Activated CD4-positive, alpha-beta T cell treated with anti-CD3 and anti-CD28 coated beads, Interleukin-2, amount 10 ng/mL, durations not matched to agents 24 days and 14 days (primary cell): ENCODE data around the gene MRPL34. TPM values are rescaled to one million over a fixed set of nuclear protein-coding genes. Genes with fewer than 3 reads are reported as not detected.

Experiments used
- DNase-seq: peaks from one replicate; pipeline ENCODE4 v3.0.0; 2022
- H3K27ac Mint-ChIP-seq: one replicate; pipeline ENCODE4 v1.8.0; 2022; ENCODE audit warnings: mild to moderate bottlenecking, mixed read lengths
- H3K27me3 Mint-ChIP-seq: one replicate; pipeline ENCODE4 v1.8.0; 2022; ENCODE audit warnings: mixed read lengths
- H3K36me3 Mint-ChIP-seq: one replicate; pipeline ENCODE4 v1.8.0; 2022; ENCODE audit warnings: low read depth, mild to moderate bottlenecking, mixed read lengths
- H3K4me1 Mint-ChIP-seq: one replicate; pipeline ENCODE4 v1.8.0; 2021; ENCODE audit warnings: mixed read lengths
- H3K4me3 Mint-ChIP-seq: one replicate; pipeline ENCODE4 v1.8.0; 2022; ENCODE audit warnings: mild to moderate bottlenecking, moderate library complexity, mixed read lengths
- H3K9me3 Mint-ChIP-seq: one replicate; pipeline ENCODE4 v1.8.0; 2021; ENCODE audit warnings: mixed read lengths
- intact Hi-C: fragments of 100-400 bp; cut with micrococcal nuclease; formaldehyde crosslinking; loops from one replicate; pipeline ENCODE4 v1.15.1; 2023
- total RNA-seq: library from RNA; stranded (reverse); gene quantifications from 2 replicates; pipeline ENCODE4 v1.2.3, GENCODE V29; 2022

Gene MRPL34
- total RNA-seq, 1 donor from 2014 or later, result 103 TPM

GRCh38 chr19:17324357-17325114 is 18.9 kb downstream of the MRPL34 start:
- intact Hi-C loops, result no loop called here
- no peak overlapping the region for H3K27ac Mint-ChIP-seq
- peaks cover 15% of the 10 kb centered on the region for H3K36me3 Mint-ChIP-seq
- H3K4me1 Mint-ChIP-seq, result no peaks in the 10 kb centered on the region
- no peak for DNase-seq
- H3K9me3 Mint-ChIP-seq, result no peaks in the 10 kb centered on the region
- H3K27me3 Mint-ChIP-seq, result no peaks in the 10 kb centered on the region
- no peak overlapping the region for H3K4me3 Mint-ChIP-seq

- DNase-seq, result no peak
- no peaks in the 10 kb centered on the region for H3K9me3 Mint-ChIP-seq
- H3K27me3 Mint-ChIP-seq, result peaks cover 5% of the 10 kb centered on the region
- intact Hi-C loops, result no loop called here
- no peak overlapping the region for H3K4me3 Mint-ChIP-seq
- H3K27ac Mint-ChIP-seq, result no peak overlapping the region
- peaks cover 3% of the 10 kb centered on the region for H3K4me1 Mint-ChIP-seq
- peaks cover 13% of the 10 kb centered on the region for H3K36me3 Mint-ChIP-seq
Observed at GRCh38 chr19:17325133-17325532, 19.5 kb downstream of the MRPL34 start.

GRCh38 chr19:17325881-17326594 is 20.4 kb downstream of the MRPL34 start:
- H3K9me3 Mint-ChIP-seq, result no peaks in the 10 kb centered on the region
- peaks cover 3% of the 10 kb centered on the region for H3K4me1 Mint-ChIP-seq

GRCh38 chr19:17326595-17326966 is 20.9 kb downstream of the MRPL34 start:
- Mint-ChIP-seq H3K27ac (no peak overlapping the region), H3K9me3 (no peaks in the 10 kb centered on the region), H3K27me3 (peaks cover 9% of the 10 kb centered on the region), H3K4me1 (peaks cover 3% of the 10 kb centered on the region), H3K4me3 (no peak overlapping the region), H3K36me3 (peaks cover 10% of the 10 kb centered on the region)
- intact Hi-C loops, result no loop called here
- DNase-seq, result no peak

More at GRCh38 chr19:17325881-17326594, 20.4 kb downstream of the MRPL34 start:
- Mint-ChIP-seq H3K4me3 (no peak overlapping the region), H3K36me3 (peaks cover 10% of the 10 kb centered on the region), H3K27me3 (peaks cover 9% of the 10 kb centered on the region), H3K27ac (no peak overlapping the region)
- no peak for DNase-seq
- intact Hi-C loops, result no loop called here

GRCh38 chr19:17327068-17327653 is 21.5 kb downstream of the MRPL34 start:
- Mint-ChIP-seq H3K36me3 (peaks cover 9% of the 10 kb centered on the region), H3K9me3 (no peaks in the 10 kb centered on the region), H3K27me3 (peaks cover 9% of the 10 kb centered on the region), H3K4me3 (no peak overlapping the region), H3K4me1 (peaks cover 3% of the 10 kb centered on the region), H3K27ac (no peak overlapping the region)
- intact Hi-C loops, result no loop called here
- no peak for DNase-seq

GRCh38 chr19:17327654-17328516 is 22.2 kb downstream of the MRPL34 start:
- Mint-ChIP-seq H3K9me3 (no peaks in the 10 kb centered on the region), H3K4me3 (peak overlapping the region; percentile 71), H3K27me3 (peaks cover 9% of the 10 kb centered on the region), H3K27ac (peak overlapping the region; percentile 51), H3K4me1 (peaks cover 7% of the 10 kb centered on the region), H3K36me3 (peaks cover 8% of the 10 kb centered on the region)
- intact Hi-C loops, result no loop called here
- peak; percentile 79 for DNase-seq

- peak overlapping the region; percentile 63 for H3K4me3 Mint-ChIP-seq
- intact Hi-C loops, result no loop called here
- peak overlapping the region; percentile 51 for H3K27ac Mint-ChIP-seq
- peaks cover 12% of the 10 kb centered on the region for H3K4me1 Mint-ChIP-seq
- peaks cover 9% of the 10 kb centered on the region for H3K27me3 Mint-ChIP-seq
- DNase-seq, result peak; percentile 76
- H3K36me3 Mint-ChIP-seq, result peaks cover 8% of the 10 kb centered on the region
- H3K9me3 Mint-ChIP-seq, result no peaks in the 10 kb centered on the region
Observed at GRCh38 chr19:17328517-17329365, 23.1 kb downstream of the MRPL34 start.

GRCh38 chr19:17329366-17330261 is 23.9 kb downstream of the MRPL34 start:
- no peak overlapping the region for H3K27ac Mint-ChIP-seq
- H3K27me3 Mint-ChIP-seq, result peaks cover 9% of the 10 kb centered on the region
- no peaks in the 10 kb centered on the region for H3K9me3 Mint-ChIP-seq
- intact Hi-C loops, result no loop called here
- peak overlapping the region; percentile 55 for H3K4me3 Mint-ChIP-seq
- H3K36me3 Mint-ChIP-seq, result peaks cover 10% of the 10 kb centered on the region
- no peak for DNase-seq
- H3K4me1 Mint-ChIP-seq, result peaks cover 15% of the 10 kb centered on the region

GRCh38 chr19:17330262-17331044 is 24.8 kb downstream of the MRPL34 start:
- Mint-ChIP-seq H3K4me3 (peak overlapping the region; percentile 28), H3K36me3 (peaks cover 10% of the 10 kb centered on the region), H3K27me3 (peaks cover 9% of the 10 kb centered on the region), H3K9me3 (no peaks in the 10 kb centered on the region), H3K4me1 (peaks cover 20% of the 10 kb centered on the region), H3K27ac (no peak overlapping the region)
- DNase-seq, result peak; percentile 56
- intact Hi-C loops, result no loop called here

- no peak overlapping the region for H3K4me3 Mint-ChIP-seq
- peaks cover 20% of the 10 kb centered on the region for H3K4me1 Mint-ChIP-seq
- no peak overlapping the region for H3K27ac Mint-ChIP-seq
- DNase-seq, result peak; percentile 58
- intact Hi-C loops, result no loop called here
- H3K27me3 Mint-ChIP-seq, result peaks cover 9% of the 10 kb centered on the region
- no peaks in the 10 kb centered on the region for H3K9me3 Mint-ChIP-seq
- H3K36me3 Mint-ChIP-seq, result peaks cover 10% of the 10 kb centered on the region
Observed at GRCh38 chr19:17331045-17331558, 25.4 kb downstream of the MRPL34 start.

- peaks cover 10% of the 10 kb centered on the region for H3K36me3 Mint-ChIP-seq
- H3K27me3 Mint-ChIP-seq, result peaks cover 9% of the 10 kb centered on the region
- H3K4me1 Mint-ChIP-seq, result peaks cover 31% of the 10 kb centered on the region
- intact Hi-C loops, result no loop called here
- H3K27ac Mint-ChIP-seq, result no peak overlapping the region
- DNase-seq, result no peak
- H3K9me3 Mint-ChIP-seq, result no peaks in the 10 kb centered on the region
- no peak overlapping the region for H3K4me3 Mint-ChIP-seq
Observed at GRCh38 chr19:17332360-17332676, 26.6 kb downstream of the MRPL34 start.
